ENCODE measurements around the gene TMC5.
"Not testable (repeated sequence)": the region's sequence is repeated elsewhere in the genome, so short reads cannot be mapped to it uniquely, and the experiment has no call there.

DNA sequence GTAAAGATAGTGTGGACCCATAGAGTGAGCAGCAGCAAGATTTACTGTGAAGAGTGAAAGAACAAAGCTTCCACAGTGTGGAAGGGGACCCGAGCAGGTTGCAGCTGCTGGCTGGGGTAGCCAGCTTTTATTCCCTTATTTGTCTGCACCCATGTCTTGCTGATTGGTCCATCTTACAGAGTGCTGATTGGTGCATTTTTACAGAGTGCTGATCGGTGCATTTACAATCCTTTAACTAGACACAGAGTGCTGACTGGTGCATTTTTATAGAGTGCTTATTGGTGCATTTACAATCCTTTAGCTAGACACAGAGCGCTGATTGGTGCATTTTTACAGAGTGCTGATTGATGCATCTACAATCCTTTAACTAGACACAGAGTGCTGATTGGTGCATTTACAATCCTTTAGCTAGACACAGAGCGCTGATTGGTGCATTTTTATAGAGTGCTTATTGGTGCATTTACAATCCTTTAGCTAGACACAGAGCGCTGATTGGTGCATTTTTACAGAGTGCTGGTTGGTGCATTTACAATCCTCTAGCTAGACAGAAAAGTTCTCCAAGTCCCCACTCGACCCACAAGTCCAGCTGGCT lies 26.4 kb upstream of the TMC5 start:
- TF ChIP-seq, protein P1, sequence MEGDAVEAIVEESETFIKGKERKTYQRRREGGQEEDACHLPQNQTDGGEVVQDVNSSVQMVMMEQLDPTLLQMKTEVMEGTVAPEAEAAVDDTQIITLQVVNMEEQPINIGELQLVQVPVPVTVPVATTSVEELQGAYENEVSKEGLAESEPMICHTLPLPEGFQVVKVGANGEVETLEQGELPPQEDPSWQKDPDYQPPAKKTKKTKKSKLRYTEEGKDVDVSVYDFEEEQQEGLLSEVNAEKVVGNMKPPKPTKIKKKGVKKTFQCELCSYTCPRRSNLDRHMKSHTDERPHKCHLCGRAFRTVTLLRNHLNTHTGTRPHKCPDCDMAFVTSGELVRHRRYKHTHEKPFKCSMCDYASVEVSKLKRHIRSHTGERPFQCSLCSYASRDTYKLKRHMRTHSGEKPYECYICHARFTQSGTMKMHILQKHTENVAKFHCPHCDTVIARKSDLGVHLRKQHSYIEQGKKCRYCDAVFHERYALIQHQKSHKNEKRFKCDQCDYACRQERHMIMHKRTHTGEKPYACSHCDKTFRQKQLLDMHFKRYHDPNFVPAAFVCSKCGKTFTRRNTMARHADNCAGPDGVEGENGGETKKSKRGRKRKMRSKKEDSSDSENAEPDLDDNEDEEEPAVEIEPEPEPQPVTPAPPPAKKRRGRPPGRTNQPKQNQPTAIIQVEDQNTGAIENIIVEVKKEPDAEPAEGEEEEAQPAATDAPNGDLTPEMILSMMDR (IDR thresholded peaks at IDR 0.05; ENCODE audit: low read length): not testable (repeated sequence)
- not testable (repeated sequence) for TF ChIP-seq EZH2phosphoT487 (IDR thresholded peaks at IDR 0.05; ENCODE audit: low read length)
